Measurements from ENCODE around the gene BLVRB.

DNA sequence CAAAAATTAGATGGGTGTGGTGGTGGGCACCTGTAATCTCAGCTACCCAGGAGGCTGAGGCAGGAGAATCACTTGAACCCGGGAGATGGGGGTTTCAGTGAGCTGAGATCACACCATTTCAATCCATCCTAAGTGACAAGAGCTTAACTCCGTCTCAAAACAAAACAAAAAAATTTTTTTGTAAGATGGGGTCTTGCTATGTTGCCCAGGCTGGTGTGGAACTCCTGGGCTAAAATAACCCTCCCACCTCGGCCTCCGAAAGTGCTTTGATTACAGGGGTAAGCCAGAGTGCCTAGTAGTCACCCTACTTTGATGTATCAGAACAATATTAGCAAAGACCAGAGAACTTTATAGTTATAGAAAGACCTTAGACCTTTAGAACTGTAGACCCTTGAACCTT lies 9.2 kb upstream of the BLVRB start:
- TF ChIP-seq, protein P1, sequence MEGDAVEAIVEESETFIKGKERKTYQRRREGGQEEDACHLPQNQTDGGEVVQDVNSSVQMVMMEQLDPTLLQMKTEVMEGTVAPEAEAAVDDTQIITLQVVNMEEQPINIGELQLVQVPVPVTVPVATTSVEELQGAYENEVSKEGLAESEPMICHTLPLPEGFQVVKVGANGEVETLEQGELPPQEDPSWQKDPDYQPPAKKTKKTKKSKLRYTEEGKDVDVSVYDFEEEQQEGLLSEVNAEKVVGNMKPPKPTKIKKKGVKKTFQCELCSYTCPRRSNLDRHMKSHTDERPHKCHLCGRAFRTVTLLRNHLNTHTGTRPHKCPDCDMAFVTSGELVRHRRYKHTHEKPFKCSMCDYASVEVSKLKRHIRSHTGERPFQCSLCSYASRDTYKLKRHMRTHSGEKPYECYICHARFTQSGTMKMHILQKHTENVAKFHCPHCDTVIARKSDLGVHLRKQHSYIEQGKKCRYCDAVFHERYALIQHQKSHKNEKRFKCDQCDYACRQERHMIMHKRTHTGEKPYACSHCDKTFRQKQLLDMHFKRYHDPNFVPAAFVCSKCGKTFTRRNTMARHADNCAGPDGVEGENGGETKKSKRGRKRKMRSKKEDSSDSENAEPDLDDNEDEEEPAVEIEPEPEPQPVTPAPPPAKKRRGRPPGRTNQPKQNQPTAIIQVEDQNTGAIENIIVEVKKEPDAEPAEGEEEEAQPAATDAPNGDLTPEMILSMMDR (IDR thresholded peaks at IDR 0.05), result no peak
- TF ChIP-seq EHMT2 (IDR thresholded peaks at IDR 0.05; ENCODE audit: low read depth), result no peak
- no peak for TF ChIP-seq RCOR1 (IDR thresholded peaks at IDR 0.05; ENCODE audit: low read depth, low read length)
- no peak for TF ChIP-seq CBX2 (IDR thresholded peaks at IDR 0.05; ENCODE audit: borderline replicate concordance, low read depth)
- no peak for TF ChIP-seq POLR2A (IDR thresholded peaks at IDR 0.05; ENCODE audit: low read length)
- TF ChIP-seq RFX5 (IDR thresholded peaks at IDR 0.05), result no peak
- TF ChIP-seq, protein P2, sequence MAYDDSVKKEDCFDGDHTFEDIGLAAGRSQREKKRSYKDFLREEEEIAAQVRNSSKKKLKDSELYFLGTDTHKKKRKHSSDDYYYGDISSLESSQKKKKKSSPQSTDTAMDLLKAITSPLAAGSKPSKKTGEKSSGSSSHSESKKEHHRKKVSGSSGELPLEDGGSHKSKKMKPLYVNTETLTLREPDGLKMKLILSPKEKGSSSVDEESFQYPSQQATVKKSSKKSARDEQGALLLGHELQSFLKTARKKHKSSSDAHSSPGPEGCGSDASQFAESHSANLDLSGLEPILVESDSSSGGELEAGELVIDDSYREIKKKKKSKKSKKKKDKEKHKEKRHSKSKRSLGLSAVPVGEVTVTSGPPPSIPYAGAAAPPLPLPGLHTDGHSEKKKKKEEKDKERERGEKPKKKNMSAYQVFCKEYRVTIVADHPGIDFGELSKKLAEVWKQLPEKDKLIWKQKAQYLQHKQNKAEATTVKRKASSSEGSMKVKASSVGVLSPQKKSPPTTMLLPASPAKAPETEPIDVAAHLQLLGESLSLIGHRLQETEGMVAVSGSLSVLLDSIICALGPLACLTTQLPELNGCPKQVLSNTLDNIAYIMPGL (CRISPR knock-in tag; IDR thresholded peaks at IDR 0.05; ENCODE audit: borderline replicate concordance), result no peak
- no peak for TF ChIP-seq NPAS2 (CRISPR knock-in tag; IDR thresholded peaks at IDR 0.05; ENCODE audit: borderline replicate concordance)
- no peak for TF ChIP-seq MAZ (IDR thresholded peaks at IDR 0.05; ENCODE audit: borderline replicate concordance, low read depth, low read length)

Data from A549 (cell line).